Ascending aorta (tissue), 2 donors: ENCODE results near the gene FKBP11. TPM values are rescaled to one million over a fixed set of nuclear protein-coding genes. Genes with fewer than 3 reads are reported as not detected.

ENCODE experiments used
- DNase-seq, 2 donors: peaks; one replicate each; pipeline ENCODE4 v3.0.0-alpha.2; 2019; ENCODE audit warnings: low spot score in 2 of 2
- H3K27ac ChIP-seq, 2 donors: fragments of 200-600 bp; sonication (generic); one replicate each; pipeline ENCODE4 v1.5.1; 2016 to 2017; ENCODE audit warnings: mild to moderate bottlenecking in 1 of 2
- H3K27me3 ChIP-seq: fragments of 200-600 bp; sonication (generic); one replicate; pipeline ENCODE4 v1.5.1; 2017
- H3K36me3 ChIP-seq, 2 donors: fragments of 200-600 bp; sonication (generic); one replicate each; pipeline ENCODE4 v1.5.1; 2016
- H3K4me1 ChIP-seq, 2 donors: fragments of 200-600 bp; sonication (generic); one replicate each; pipeline ENCODE4 v1.5.1; 2016 to 2017; ENCODE audit warnings: mild to moderate bottlenecking in 1 of 2
- H3K4me3 ChIP-seq, 2 donors: fragments of 200-600 bp; sonication (generic); one replicate each; pipeline ENCODE4 v1.5.1; 2016 to 2017; ENCODE audit warnings: mild to moderate bottlenecking in 1 of 2
- H3K9me3 ChIP-seq, 2 donors: fragments of 200-600 bp; sonication (generic); one replicate each; pipeline ENCODE4 v1.5.1; 2016
- CTCF ChIP-seq, 3 experiments: fragments of 200-600 bp in 2 of 3; fragments of 450-650 bp in 1 of 3; sonication (generic) in 2 of 3; IDR thresholded peaks; one replicate each; pipeline ENCODE4 v1.5.1; 2016 to 2019; ENCODE audit warnings: antibody characterized with exemption in 3 of 3, mild to moderate bottlenecking in 1 of 3, moderate library complexity in 1 of 3
- intact Hi-C: fragments of 100-400 bp; cut with DNase I; formaldehyde crosslinking; loops from one replicate; pipeline ENCODE4 v1.15.1; 2023
- total RNA-seq: library from RNA; depleted of rRNA; stranded (reverse); fragments of >200 nt; gene quantifications from one replicate; pipeline ENCODE4 v1.1.0, GENCODE V29; 2016

FKBP11 gene
- total RNA-seq, 1 donor from 2014 or later: 38.8 TPM

- no peak for TF ChIP-seq CTCF (IDR thresholded peaks at IDR 0.05)
- Histone ChIP-seq H3K4me3 (no peak overlapping the region), H3K4me1 (no peaks in the 10 kb centered on the region), H3K9me3 (no peaks in the 10 kb centered on the region), H3K36me3 (no peaks in the 10 kb centered on the region), H3K27me3 (no peaks in the 10 kb centered on the region), H3K27ac (no peak overlapping the region)
- no peak for DNase-seq
- intact Hi-C loops: loop anchor here (1.0 kb wide), 1 partner anchor 36 kb away; no protein-coding TSS in a partner anchor
These were observed 35.6 kb downstream of the FKBP11 start for GRCh38 chr12:48889679-48890078.

GRCh38 chr12:48883305-48884161, 41.8 kb downstream of the FKBP11 start:
- no peak for DNase-seq
- Histone ChIP-seq H3K27me3 (no peaks in the 10 kb centered on the region), H3K27ac (peak overlapping the region; percentile 57 to 58), H3K4me1 (peaks cover 0 to 8% of the 10 kb centered on the region in 2 donors), H3K36me3 (no peaks in the 10 kb centered on the region), H3K4me3 (no peak overlapping the region), H3K9me3 (no peaks in the 10 kb centered on the region)
- intact Hi-C loops: no loop called here
- no peak for TF ChIP-seq CTCF (IDR thresholded peaks at IDR 0.05)

- Histone ChIP-seq H3K36me3 (no peaks in the 10 kb centered on the region), H3K27ac (peak overlapping the region; percentile 57 to 58), H3K9me3 (no peaks in the 10 kb centered on the region), H3K4me3 (no peak overlapping the region), H3K27me3 (no peaks in the 10 kb centered on the region), H3K4me1 (peaks cover 0 to 8% of the 10 kb centered on the region in 2 donors)
- intact Hi-C loops: no loop called here
- no peak for DNase-seq
- TF ChIP-seq CTCF (IDR thresholded peaks at IDR 0.05): no peak
These were observed 42.4 kb downstream of the FKBP11 start for GRCh38 chr12:48882972-48883304.

GRCh38 chr12:48882315-48882687, 43.0 kb downstream of the FKBP11 start:
- H3K9me3 ChIP-seq: no peaks in the 10 kb centered on the region
- peak in 1 of 2 donors; percentile 68 for DNase-seq
- H3K27me3 ChIP-seq: no peaks in the 10 kb centered on the region
- peak overlapping the region; percentile 31 to 56 for H3K4me3 ChIP-seq
- H3K4me1 ChIP-seq: peaks cover 0 to 8% of the 10 kb centered on the region in 2 donors
- intact Hi-C loops: no loop called here
- no peak for TF ChIP-seq CTCF (IDR thresholded peaks at IDR 0.05)
- peak overlapping the region in 1 of 2 donors; percentile 57 for H3K27ac ChIP-seq
- H3K36me3 ChIP-seq: no peaks in the 10 kb centered on the region

GRCh38 chr12:48881686-48882314, 43.5 kb downstream of the FKBP11 start:
- no peaks in the 10 kb centered on the region for H3K9me3 ChIP-seq
- DNase-seq: no peak
- peak overlapping the region; percentile 31 to 56 for H3K4me3 ChIP-seq
- intact Hi-C loops: no loop called here
- no peaks in the 10 kb centered on the region for H3K27me3 ChIP-seq
- peaks cover 0 to 8% of the 10 kb centered on the region in 2 donors for H3K4me1 ChIP-seq
- no peaks in the 10 kb centered on the region for H3K36me3 ChIP-seq
- no peak for TF ChIP-seq CTCF (IDR thresholded peaks at IDR 0.05)
- peak overlapping the region in 1 of 2 donors; percentile 57 for H3K27ac ChIP-seq
